PC-9 (cell line): ENCODE results near the gene TM2D1. TPM values are rescaled to one million over a fixed set of nuclear protein-coding genes. Genes with fewer than 3 reads are reported as not detected.
A peak's percentile ranks its signal among the peaks of the same experiment; 100 is the strongest.

Experiments
- BruUV-seq: library from RNA; stranded (reverse); fragments of 400-500 nt; replicated peaks from 2 replicates; lab custom pipeline; 2021; lab: Mats Ljungman, UMichigan
- CTCF ChIA-PET: fragments of 300-600 bp; sonication (Branson Sonifier 250); formaldehyde crosslinking; loops from one replicate; lab custom pipeline; 2022; ENCODE audit warnings: antibody characterized with exemption; lab: Charles Lee
- POLR2A ChIA-PET: fragments of 300-600 bp; sonication (Branson Sonifier 250); formaldehyde crosslinking; loops from one replicate; lab custom pipeline; 2022; ENCODE audit warnings: antibody characterized with exemption; ENCODE audit not compliant: unreplicated experiment; lab: Charles Lee
- DNase-seq, 2 experiments: peaks; one replicate each; pipeline versions ENCODE4 v3.0.0 to v3.0.0-alpha.2; 2015 to 2022; ENCODE audit warnings: mixed read lengths in 1 of 2
- H2AFZ ChIP-seq: fragments of 200-600 bp; sonication (generic); 2 replicates; pipeline ENCODE4 v1.8.1; 2017; ENCODE audit warnings: antibody characterized with exemption
- H3F3A ChIP-seq: fragments of 200-600 bp; sonication (generic); 2 replicates; pipeline ENCODE4 v1.8.1; 2017; ENCODE audit warnings: antibody characterized with exemption, mild to moderate bottlenecking, low read depth; ENCODE audit not compliant: insufficient read depth
- H3K27ac ChIP-seq: fragments of 200-600 bp; sonication (generic); 2 replicates; pipeline ENCODE4 v1.6.1; 2016; ENCODE audit warnings: mixed run types
- H3K27me3 ChIP-seq: fragments of 200-600 bp; sonication (generic); 2 replicates; pipeline ENCODE4 v1.6.1; 2016; ENCODE audit warnings: low read depth, mixed run types; ENCODE audit not compliant: insufficient read depth
- H3K36me3 ChIP-seq: fragments of 200-600 bp; sonication (generic); 2 replicates; pipeline ENCODE4 v1.6.1; 2016; ENCODE audit warnings: low read depth, mixed run types
- H3K4me1 ChIP-seq: fragments of 200-600 bp; sonication (generic); replicated peaks from 2 replicates; pipeline ENCODE4 v1.6.1; 2016; ENCODE audit warnings: mixed run types; ENCODE audit not compliant: insufficient read depth
- H3K4me2 ChIP-seq: fragments of 200-600 bp; sonication (generic); 2 replicates; pipeline ENCODE4 v1.6.1; 2017; ENCODE audit warnings: mixed run types
- H3K4me3 ChIP-seq: fragments of 200-600 bp; sonication (generic); 2 replicates; pipeline ENCODE4 v1.6.1; 2016; ENCODE audit warnings: mixed run types
- H3K79me2 ChIP-seq: fragments of 200-600 bp; sonication (generic); 2 replicates; pipeline ENCODE4 v1.6.1; 2017; ENCODE audit warnings: low read depth, mixed run types
- H3K9me2 ChIP-seq: fragments of 200-600 bp; sonication (generic); 2 replicates; pipeline ENCODE4 v1.8.1; 2017; ENCODE audit warnings: mild to moderate bottlenecking; ENCODE audit not compliant: insufficient read depth
- H3K9me3 ChIP-seq: fragments of 200-600 bp; sonication (generic); 2 replicates; pipeline ENCODE4 v1.8.1; 2016; ENCODE audit warnings: low read depth; ENCODE audit not compliant: insufficient read depth
- H4K20me1 ChIP-seq: fragments of 200-600 bp; sonication (generic); 2 replicates; pipeline ENCODE4 v1.8.1; 2017; ENCODE audit not compliant: insufficient read depth
- CTCF ChIP-seq: fragments of 200-600 bp; sonication (generic); conservative IDR thresholded peaks from 2 replicates; pipeline ENCODE4 v1.6.1; 2017; ENCODE audit warnings: mixed run types, antibody characterized with exemption, mild to moderate bottlenecking, moderate library complexity
- EZH2 ChIP-seq: fragments of 200-600 bp; sonication (generic); IDR thresholded peaks from 2 replicates; pipeline ENCODE4 v1.8.0; 2017; ENCODE audit warnings: antibody characterized with exemption, low read depth
- intact Hi-C: fragments of 100-400 bp; cut with micrococcal nuclease; formaldehyde crosslinking; loops from one replicate; pipeline ENCODE4 v1.10.0; 2022; ENCODE audit not compliant: unreplicated experiment
- total RNA-seq: library from RNA; stranded (reverse); gene quantifications from 2 replicates; pipeline ENCODE4 v1.2.3, GENCODE V29; 2021

Gene TM2D1
- total RNA-seq, 1 experiment from 2014 or later, result 36.8 TPM

GRCh38 chr1:61640531-61641530 is 84.1 kb downstream of the TM2D1 start:
- DNase-seq, result no peak
- Histone ChIP-seq H3K9me2 (no peaks in the 10 kb centered on the region), H3K27me3 (no peaks in the 10 kb centered on the region), H3K79me2 (no peaks in the 10 kb centered on the region), H3K4me3 (no peak overlapping the region), H4K20me1 (no peaks in the 10 kb centered on the region), H3F3A (peaks cover 25% of the 10 kb centered on the region), H3K4me1 (peaks cover 57% of the 10 kb centered on the region), H3K27ac (no peak overlapping the region), H3K36me3 (no peaks in the 10 kb centered on the region), H2AFZ (no peak overlapping the region), H3K4me2 (0 out of 2 replicates have a peak overlapping the region, but pooled peaks have one; percentile 68), H3K9me3 (no peaks in the 10 kb centered on the region)
- TF ChIP-seq EZH2 (no peak), CTCF (no peak)
- intact Hi-C loops, result loop anchor here (2.0 to 10.0 kb wide), 2 partner anchors 146 to 590 kb away; no protein-coding TSS in a partner anchor
- ChIA-PET POLR2A (no interaction called here), CTCF (interaction anchor here (0.5 kb wide), 1 partner anchor 187 kb away, joined by 5 read pairs; no protein-coding TSS in a partner anchor)
- BruUV-seq, result no TSS peak

- DNase-seq, result no peak
- no peaks in the 10 kb centered on the region for H4K20me1 ChIP-seq
- CTCF ChIA-PET, result no interaction called here
- H2AFZ ChIP-seq, result no peak overlapping the region
- peaks cover 25% of the 10 kb centered on the region for H3F3A ChIP-seq
- H3K4me3 ChIP-seq, result no peak overlapping the region
- POLR2A ChIA-PET, result no interaction called here
- H3K4me1 ChIP-seq, result peaks cover 49% of the 10 kb centered on the region
- H3K36me3 ChIP-seq, result no peaks in the 10 kb centered on the region
- no peak overlapping the region for H3K27ac ChIP-seq
- H3K4me2 ChIP-seq, result no peak overlapping the region
- H3K79me2 ChIP-seq, result no peaks in the 10 kb centered on the region
- no TSS peak for BruUV-seq
- H3K9me2 ChIP-seq, result no peaks in the 10 kb centered on the region
- intact Hi-C loops, result loop anchor here (2.0 to 10.0 kb wide), 2 partner anchors 145 to 589 kb away; no protein-coding TSS in a partner anchor
- no peaks in the 10 kb centered on the region for H3K9me3 ChIP-seq
- no peak for TF ChIP-seq EZH2
- TF ChIP-seq CTCF, result no peak
- H3K27me3 ChIP-seq, result no peaks in the 10 kb centered on the region
Observed at GRCh38 chr1:61639608-61640336, 85.2 kb downstream of the TM2D1 start.

GRCh38 chr1:61638911-61639605 is 85.9 kb downstream of the TM2D1 start:
- Histone ChIP-seq H3F3A (peaks cover 25% of the 10 kb centered on the region), H3K36me3 (no peaks in the 10 kb centered on the region), H3K9me3 (no peaks in the 10 kb centered on the region), H3K9me2 (no peaks in the 10 kb centered on the region), H3K27ac (no peak overlapping the region), H2AFZ (no peak overlapping the region), H3K27me3 (no peaks in the 10 kb centered on the region), H3K79me2 (no peaks in the 10 kb centered on the region), H3K4me3 (no peak overlapping the region), H3K4me1 (peaks cover 42% of the 10 kb centered on the region), H3K4me2 (no peak overlapping the region), H4K20me1 (no peaks in the 10 kb centered on the region)
- no TSS peak for BruUV-seq
- TF ChIP-seq EZH2 (no peak), CTCF (no peak)
- intact Hi-C loops, result no loop called here
- DNase-seq, result no peak
- POLR2A ChIA-PET, result no interaction called here
- CTCF ChIA-PET, result no interaction called here
